ENCODE measurements around the gene CCDC158. TPM values are rescaled to one million over a fixed set of nuclear protein-coding genes. Genes with fewer than 3 reads are reported as not detected.

Gene CCDC158
- total and polyA plus RNA-seq, 2 of the 8 experiments (the other 6 are each of a cell fraction or from before 2014, with no cell fraction given) = not detected

DNA sequence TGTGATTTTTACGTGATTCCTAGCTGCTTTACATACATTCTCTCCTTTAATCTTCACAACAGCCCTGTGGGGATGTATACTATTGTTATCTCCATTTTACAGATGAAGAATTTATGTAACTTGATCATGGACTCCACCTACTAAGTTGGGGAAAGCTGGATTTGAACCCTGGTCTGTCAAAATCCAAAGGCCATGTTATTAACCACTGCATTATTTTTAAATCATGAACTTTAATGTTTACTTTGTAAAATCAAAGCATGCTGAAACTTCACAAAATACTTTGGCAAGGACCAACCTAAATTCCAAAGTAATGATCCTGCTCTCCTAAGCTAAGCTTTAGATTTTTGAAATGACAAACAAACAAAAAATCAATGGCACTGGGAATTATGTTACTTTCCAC, 143.3 kb downstream of the CCDC158 start (continued):
- no peak for TF ChIP-seq SP1 (IDR thresholded peaks at IDR 0.05; ENCODE audit: low read depth, low read length)
- TF ChIP-seq SIRT6 (IDR thresholded peaks at IDR 0.05; ENCODE audit: low read length) = no peak
- no peak for TF ChIP-seq TEAD4 (IDR thresholded peaks at IDR 0.05; ENCODE audit: low read depth, low read length)
- no peak for TF ChIP-seq SAP30 (IDR thresholded peaks at IDR 0.05; ENCODE audit: insufficient read depth, insufficient replicate concordance, low read length)
- no peak for TF ChIP-seq ASH2L (IDR thresholded peaks at IDR 0.05; ENCODE audit: low read length)
- no peak for TF ChIP-seq JUN (IDR thresholded peaks at IDR 0.05; ENCODE audit: low read depth, low read length)

All from H1 (cell line).